Central memory CD8-positive, alpha-beta T cell (primary cell): ENCODE data around the gene OR2M7.

Experiments
- ATAC-seq: fragments of 150-1000 bp; cut with Tn5 transposase; replicated peaks from 2 replicates; pipeline ENCODE4 v1.10.0; 2022; ENCODE audit warnings: mild to moderate bottlenecking, moderate FRiP score, moderate number of reproducible peaks; ENCODE audit not compliant: poor library complexity, severe bottlenecking; ENCODE audit errors: extremely low read depth
- DNase-seq, 2 donors: peaks; one replicate each; pipeline ENCODE4 v3.0.0; 2021; ENCODE audit warnings: low spot score in 2 of 2
- H3K27ac Mint-ChIP-seq: one replicate; pipeline ENCODE4 v1.8.0; 2022; ENCODE audit warnings: low read depth, mild to moderate bottlenecking, moderate library complexity, mixed read lengths
- H3K27me3 Mint-ChIP-seq: one replicate; pipeline ENCODE4 v1.8.0; 2022; ENCODE audit warnings: mixed read lengths
- H3K36me3 Mint-ChIP-seq: one replicate; pipeline ENCODE4 v1.8.0; 2022; ENCODE audit warnings: mild to moderate bottlenecking, moderate library complexity, mixed read lengths; ENCODE audit not compliant: insufficient read depth
- H3K4me1 Mint-ChIP-seq: one replicate; pipeline ENCODE4 v1.8.0; 2022; ENCODE audit warnings: mixed read lengths
- H3K4me3 Mint-ChIP-seq: one replicate; pipeline ENCODE4 v1.8.0; 2022; ENCODE audit warnings: mild to moderate bottlenecking, moderate library complexity, mixed read lengths
- H3K9me3 Mint-ChIP-seq: one replicate; pipeline ENCODE4 v1.8.0; 2022; ENCODE audit warnings: mixed read lengths

OR2M7 gene

DNA sequence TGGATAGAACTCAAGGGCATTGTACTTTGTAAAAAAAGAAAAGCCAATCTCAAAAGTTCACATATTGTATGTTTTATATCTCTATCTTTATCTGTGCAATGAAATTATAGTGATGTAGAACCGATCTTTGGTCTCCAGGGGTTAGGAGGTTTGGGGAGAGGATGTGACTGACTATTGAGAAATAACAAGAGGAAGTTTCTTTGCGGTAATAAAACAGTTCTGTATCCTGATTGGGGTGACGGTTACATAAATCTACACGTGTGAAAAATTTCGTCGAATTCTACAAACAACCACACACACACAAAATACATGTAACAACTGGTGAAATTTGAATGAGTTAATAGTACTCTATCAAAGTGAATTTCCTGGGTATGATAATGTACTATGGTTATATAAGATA is 36.0 kb downstream of the OR2M7 start:
- ATAC-seq (no peak), DNase-seq (no peak)
- H3K4me1 Mint-ChIP-seq = no peaks in the 10 kb centered on the region
- no peaks in the 10 kb centered on the region for H3K36me3 Mint-ChIP-seq
- H3K9me3 Mint-ChIP-seq = peaks cover 6% of the 10 kb centered on the region
- H3K27me3 Mint-ChIP-seq = no peaks in the 10 kb centered on the region
- no peak overlapping the region for H3K4me3 Mint-ChIP-seq
- no peak overlapping the region for H3K27ac Mint-ChIP-seq

DNA sequence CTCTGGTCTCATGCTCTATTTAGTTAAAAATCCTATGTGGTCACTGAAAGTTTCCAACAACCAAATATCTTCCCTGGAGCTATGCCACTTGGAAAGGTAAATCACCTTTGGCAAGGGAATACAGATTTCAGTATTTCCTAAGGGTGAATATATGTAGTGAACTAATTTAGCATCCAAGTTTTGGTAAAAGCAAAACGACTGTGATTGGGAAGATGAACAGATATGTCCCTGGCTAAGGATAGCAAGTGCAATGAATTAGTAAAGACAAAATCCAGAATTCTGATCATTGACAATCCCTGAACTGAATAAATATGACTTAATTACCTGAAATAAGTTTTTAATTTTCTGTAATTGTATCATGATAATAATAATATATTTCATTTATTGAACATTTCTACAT is 46.5 kb downstream of the OR2M7 start, which contains the start of gene OR2T33:
OR2T33 (minus strand) TSS at position 101 of the 400 bp plus-strand sequence. CDS start 4,162 bp downstream, outside the sequence.
- H3K4me1 Mint-ChIP-seq = no peaks in the 10 kb centered on the region
- no peaks in the 10 kb centered on the region for H3K36me3 Mint-ChIP-seq
- peaks cover 8% of the 10 kb centered on the region for H3K9me3 Mint-ChIP-seq
- H3K4me3 Mint-ChIP-seq = no peak within 1 kb of the TSS
- no peak for ATAC-seq
- no peaks in the 10 kb centered on the region for H3K27me3 Mint-ChIP-seq
- DNase-seq = no peak
- no peak within 1 kb of the TSS for H3K27ac Mint-ChIP-seq
